HG03432 (cell line): ENCODE data around the gene SLC1A3.

ENCODE experiments used
- ATAC-seq: cut with Tn5 transposase; IDR thresholded peaks from one replicate; pipeline ENCODE4 v1.9.1; 2021; ENCODE audit warnings: mild to moderate bottlenecking, moderate library complexity; ENCODE audit not compliant: unreplicated experiment

SLC1A3 gene

DNA sequence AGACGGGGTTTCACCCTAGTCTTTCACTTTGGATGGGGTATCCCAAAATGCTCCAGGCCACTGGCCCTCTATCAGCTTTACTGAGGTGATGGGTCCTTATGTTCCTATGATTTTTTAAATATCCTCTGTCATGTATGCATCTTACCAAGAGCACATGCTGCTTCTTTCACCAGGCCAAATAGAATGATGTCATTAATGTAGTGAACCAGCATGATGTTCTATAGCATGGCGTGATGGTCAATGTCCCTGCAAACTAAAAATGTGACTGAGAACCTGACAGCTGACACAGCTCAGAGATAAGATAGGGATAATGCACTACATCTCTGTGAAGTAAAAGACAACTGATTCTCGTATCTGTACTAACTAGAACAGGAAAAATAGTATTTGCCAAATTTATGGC lies 103.6 kb downstream of the SLC1A3 start:
- ATAC-seq = no peak

DNA sequence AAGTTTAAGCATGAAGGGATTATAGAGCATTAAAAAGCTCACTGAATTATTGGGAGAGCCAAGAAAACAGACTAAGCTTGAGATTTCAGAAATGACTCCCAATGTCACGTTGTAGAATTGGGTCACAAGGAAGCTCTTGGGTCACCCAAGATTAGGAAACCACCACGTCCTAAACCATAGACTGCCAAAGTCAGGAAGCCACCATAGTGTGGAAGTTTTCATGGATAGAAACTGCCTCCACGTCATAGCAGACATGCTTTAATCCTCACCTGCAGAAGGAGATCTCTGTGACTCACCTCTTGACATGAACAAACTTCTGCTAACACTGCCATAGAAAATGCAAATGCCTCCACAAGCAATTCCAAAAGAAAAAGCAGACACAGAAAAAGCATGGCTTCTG lies 106.3 kb downstream of the SLC1A3 start:
- ATAC-seq = no peak

DNA sequence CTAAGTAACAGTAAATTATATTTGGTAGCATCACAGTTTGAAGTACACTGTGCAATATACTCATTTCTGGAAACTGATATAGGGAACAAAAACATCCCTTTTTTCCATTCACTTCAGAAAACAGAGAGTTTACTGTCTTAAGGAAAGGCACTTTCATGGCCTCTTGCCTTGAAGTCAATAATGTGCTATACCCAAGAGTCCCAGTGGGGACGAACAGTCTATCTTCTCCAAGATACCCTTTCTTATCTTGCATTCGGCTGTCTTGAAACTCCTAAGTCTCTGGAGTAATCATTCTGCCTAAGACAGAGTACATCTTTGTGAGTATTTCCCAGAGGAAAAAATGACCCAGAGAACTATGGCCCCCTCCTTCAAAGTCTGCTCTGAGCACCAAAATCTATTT lies 107.1 kb downstream of the SLC1A3 start:
- no peak for ATAC-seq

DNA sequence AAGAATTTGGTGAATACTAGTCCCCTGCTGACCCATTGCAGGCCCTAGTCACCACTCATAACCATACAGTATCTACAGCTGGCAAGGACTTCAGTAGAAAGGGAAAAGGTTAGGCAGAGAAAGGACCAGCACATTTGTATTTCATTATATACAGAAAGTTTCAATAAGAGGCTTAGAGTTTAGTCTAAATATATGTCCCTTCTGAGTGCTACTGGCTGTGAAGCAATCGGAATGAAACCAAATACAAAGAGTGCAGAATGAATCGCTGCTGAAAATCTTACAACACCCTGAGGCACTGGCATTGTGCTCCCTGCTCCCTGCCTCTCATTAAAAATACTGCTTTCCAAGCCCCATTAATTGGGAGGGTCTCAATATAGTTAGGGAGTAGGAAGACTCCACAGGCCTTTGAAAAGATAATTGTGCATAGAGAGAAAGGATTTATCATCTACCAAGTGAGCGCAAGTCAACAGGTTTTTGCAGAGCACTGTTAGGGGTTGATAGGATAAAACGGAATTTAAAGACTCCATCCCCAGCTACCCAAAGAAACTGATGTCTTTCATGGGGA lies 110.8 kb downstream of the SLC1A3 start:
- no peak for ATAC-seq

DNA sequence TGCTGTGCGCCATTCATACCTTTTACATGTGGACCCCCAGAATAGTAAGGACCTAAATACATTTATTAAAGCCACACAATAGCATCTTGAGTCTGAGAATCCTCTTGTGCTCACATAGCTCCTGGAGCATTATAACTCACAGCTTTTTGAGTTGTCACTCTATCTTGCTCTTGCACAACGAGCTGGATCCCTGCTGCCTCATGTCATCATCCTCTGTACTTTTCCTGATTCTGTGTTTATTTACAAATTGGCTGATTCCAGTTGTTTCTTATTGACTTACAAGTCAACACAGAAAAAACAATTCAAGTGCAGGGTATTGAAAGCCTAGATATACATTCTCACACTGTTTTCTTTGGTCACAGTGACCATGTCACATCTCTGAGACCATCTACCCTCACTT lies 112.9 kb downstream of the SLC1A3 start:
- ATAC-seq = no peak

DNA sequence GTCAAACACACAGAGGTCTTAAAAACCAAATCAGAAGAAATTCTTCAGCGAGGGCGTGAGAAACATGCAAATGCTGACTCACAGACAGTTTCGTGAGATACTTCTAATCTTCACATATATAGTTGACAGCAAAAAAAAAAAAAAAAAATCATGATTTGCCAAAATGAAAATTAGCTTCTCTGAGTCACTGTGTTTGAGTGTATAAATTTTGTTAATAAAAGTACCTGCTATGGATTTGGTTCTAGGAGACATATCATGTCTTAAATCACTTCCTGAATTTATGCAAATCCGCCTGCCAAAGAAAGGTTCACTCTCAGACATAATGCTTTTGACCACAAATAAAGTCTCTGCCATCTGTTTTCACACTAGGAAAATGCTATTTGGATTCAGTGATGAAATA lies 114.3 kb downstream of the SLC1A3 start:
- ATAC-seq = peak; percentile 18

DNA sequence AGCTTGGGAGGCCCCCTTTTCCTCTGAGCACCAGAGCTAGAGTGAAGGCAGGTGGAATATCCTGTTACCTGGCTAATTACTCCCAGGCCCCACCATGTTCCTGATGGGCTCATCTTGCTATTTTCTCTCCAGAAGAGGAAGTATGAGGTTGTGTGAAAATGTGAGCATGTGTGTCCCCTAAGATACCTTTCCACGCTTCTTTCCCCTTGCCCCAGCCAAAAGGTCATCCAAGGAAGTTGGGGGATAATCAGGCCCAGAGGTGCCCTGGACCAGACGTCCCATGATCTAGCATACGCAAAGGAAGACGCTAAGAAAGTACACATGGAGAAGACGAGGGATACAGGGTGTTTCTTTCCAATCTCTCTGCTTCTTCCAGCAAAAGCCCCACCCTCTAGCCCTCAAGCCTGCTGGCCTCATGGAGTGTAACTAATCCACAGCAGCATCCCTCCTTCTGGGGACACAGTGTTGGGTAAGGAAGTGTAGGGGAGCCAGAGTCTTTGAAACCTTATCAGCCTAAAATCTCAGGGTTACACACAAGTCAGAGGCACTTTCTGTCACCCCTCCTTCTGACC lies 115.3 kb downstream of the SLC1A3 start:
- ATAC-seq = no peak

DNA sequence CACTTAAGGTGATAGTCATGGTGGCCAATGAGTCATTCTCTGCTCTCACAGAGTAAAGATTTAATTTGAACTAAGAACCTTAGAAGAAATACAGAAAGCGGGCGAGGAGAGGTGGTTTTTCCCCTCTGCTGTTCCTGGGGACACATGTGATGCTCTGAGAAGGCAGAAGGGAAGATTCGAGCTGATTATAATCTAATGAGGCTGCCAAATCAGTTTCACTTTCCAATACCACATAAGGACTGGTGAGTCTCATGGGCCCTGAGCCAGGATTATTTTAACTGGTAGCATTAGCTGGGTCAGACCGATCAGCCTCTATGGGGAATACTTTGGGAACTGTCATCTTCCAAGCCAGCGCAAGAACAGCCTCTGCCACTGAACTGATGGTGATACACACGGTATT lies 116.5 kb downstream of the SLC1A3 start:
- peak; percentile 25 for ATAC-seq

DNA sequence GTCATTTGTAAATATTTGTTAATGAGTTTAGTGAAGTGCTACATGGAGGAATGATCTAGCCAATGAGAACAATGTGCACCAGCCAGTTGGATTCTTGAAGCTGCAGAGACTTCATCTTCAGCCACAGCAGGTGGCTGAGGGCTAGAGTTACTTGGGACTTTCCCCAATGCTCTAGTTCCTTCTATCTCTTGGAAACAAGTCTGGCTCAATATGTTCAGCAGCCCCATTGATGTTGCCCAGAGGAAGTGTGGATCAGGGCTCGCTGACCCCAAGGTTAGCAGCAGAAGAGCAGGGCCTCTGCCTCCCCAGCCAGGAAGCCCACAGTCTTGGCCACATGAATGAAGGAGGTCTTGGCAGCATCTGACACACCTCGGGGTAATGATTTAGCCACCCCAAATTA lies 117.5 kb downstream of the SLC1A3 start:
- peak; percentile 51 for ATAC-seq

DNA sequence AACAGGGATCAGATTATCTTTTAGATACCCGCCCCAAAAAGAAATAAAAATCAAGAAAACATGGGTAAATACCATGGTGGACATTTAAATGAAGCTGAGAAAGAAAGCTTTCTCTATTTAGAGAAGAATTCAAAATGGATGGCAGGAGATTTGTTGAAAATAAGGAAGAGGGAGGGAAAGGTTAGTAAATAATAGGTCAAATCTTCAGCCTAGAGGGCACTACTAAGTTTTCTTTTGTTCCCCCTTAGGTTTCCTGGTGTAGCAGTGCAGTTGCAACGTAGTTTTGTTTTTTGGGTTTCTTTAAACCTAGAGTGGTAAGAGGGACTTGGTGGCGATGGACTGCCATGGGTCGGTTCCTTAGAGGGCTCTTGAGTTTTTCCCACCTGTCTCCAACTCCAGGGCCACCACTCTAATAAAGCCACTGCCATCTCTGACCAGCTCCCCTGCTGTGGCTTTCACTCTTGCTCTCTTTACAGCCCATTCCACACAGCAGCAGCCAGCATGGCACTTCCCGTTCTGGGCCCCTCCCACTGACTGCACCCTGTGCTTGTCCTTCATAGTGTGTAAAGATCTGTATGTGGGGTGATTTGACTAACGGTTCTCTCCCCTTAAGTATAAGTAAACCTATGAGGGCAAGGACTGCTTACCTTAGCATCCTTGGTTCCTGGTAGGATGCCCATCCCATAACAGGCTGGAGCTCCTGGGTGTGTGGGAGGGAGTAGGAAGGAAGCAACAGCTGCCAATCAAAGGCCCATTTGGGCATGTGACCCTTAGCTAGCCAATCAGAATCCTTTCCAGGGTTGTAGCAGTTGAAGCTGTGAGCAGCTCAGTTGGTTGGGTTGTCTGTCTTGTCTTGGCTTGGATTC lies 118.3 kb downstream of the SLC1A3 start:
- ATAC-seq = peak; percentile 77

DNA sequence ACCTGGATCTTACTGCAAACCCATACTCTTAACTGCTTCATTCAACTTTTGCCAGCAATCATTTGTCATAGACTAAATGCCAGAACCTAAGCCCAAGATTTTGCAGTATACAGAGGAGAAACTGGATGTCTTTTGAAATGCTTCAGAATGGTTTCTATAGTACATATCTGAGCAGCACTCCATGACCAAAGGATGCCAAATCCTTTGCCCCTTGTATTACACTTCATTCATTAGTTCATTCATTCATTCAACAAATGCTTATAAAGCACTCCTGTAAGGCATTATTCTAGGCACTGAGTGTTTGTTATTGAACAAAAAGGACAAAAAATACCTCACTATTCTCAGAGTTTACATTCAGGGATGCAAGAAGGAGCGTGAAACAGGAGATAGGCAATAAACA lies 119.9 kb downstream of the SLC1A3 start:
- no peak for ATAC-seq

DNA sequence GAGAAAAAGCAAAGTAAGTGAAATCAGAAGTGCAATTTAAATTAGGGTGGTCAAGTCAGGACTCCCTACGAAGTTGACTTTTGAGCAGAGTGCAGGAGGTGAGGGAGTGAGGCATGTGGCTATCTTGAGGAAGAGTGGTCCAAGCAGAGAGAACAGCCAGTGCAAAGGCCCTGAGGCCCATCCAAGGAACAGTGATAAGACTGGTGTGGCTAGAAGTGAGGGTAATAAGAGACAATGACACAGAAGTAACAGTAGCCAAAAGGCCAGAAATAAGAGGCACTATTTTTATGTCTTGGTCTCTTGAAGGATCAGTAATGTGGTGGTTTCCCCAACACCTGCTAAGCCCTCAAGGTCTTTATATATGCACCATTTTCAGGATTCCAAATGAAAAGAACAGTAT lies 120.4 kb downstream of the SLC1A3 start:
- ATAC-seq = no peak

DNA sequence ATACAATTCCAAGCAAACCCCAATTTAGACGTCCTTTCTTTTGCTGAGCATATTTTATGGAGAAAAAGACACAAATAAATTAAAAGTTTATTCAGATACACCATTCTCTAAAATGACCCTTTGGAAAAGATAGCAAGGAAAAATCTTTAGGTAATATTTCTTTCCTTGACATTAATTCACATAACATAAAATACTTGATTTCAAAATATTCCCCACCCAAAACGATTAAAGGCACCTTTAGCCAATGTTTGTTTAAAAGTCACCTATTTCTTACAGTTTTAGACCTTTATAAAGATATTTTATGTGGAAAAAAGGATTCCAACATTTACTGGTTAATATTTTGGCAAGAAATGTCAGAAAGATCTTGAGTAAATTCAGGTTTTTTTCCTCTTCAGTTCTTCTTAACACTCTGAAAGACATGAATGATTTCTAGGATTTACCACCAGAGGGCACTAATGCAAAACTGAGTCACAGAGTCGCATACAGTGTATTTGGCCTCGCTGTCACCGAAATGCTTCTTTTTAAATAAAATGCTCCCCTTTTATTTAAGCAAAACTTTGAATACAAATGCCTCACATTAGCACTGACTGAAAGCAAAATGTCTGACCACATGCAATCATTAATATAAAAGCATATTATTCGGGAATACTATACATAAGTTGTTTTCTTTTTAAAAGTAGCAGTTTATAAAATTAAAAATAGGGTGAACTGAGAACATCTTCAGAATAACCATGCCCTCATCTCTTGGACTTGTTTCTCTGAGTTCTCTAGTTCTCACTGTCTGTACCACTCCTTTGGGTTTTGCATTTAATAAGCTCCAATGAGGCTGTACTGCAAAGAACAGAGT lies 122.5 kb downstream of the SLC1A3 start:
- no peak for ATAC-seq

DNA sequence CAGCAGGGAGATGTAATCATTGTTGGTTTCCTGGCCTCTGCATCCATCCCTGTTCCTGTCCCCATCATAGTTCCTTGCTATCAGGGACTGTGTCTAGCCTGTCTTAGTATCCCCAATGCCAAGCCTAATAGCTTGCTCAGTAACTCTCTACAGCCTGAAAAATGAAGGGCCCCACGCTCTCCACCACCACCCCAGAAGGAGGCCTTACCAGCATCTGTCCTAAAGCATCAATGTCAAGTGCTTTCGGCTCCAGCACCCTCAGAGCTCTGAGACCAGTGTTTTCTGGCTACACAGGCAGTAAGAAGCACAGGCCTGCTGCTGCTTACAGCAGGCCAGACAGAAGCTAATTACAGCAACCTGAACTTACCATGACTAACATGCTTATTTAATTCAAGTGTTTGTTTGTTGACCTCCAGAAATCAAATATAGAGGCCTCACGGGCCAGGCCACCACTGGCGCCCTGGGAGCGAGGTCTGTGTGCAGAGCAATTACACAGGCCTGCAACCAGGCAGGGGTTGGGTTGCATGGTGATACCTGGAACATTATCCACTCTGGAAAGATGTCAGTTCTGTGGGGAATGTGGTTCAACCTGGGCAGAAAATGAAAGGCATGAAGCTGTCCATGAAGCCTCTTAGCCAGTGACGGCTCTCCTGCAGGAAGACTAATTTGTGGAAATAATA lies 124.3 kb downstream of the SLC1A3 start:
- no peak for ATAC-seq

DNA sequence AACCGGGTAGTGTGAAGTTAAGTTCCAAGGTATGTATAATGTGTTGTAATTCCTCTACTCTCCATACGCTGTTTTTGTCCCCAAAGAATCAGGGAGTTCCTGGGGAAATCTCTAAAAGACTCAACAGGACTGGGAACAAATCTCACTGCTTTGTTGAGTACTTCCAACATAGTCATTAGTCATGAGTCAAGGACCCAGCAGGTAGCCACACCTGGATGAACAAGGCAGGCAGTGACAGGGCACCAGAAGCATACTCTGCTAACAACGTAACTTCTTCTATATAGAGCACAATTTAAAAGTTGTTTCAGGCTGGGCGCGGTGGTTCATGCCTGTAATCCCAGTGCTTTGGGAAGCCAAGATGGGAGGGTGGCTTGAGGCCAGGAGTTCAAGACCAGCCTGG lies 126.8 kb downstream of the SLC1A3 start:
- ATAC-seq = no peak

DNA sequence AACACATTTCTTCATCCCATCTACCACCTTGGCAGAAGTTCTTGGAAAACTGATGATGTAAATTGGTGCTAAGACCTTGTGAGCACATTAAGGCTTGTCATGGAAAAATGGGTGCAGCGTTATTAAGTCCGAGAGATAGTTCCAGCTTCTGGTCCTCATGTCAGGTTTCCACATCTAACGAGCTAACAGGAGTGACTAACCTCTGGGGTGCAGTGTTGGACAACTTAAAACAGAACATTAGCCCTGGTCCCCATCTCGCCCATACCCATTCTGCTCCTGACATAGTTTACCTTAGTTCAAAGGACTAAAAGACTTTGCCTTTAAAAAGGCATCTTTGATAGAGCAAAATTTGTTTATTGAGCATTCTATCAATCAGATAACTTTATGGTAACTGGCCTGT lies 128.0 kb downstream of the SLC1A3 start:
- no peak for ATAC-seq

DNA sequence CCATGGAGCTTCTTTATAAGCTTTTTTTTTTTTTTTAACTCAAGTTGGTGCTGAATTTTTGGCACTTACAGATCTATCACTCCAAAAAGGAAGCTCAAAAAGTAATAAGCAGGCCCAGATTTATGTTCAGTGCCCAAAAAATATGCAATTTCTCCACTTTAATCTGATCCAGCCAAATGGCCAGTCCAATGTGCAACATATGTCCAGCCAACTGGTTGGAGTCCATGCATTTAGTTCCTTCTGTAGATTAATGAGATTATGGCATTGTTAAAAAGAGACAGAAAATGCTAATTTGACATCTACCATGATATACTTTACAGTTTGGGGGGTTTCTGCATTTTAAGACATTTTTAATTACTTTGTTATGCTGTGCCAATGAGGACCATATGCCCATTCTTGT lies 129.5 kb downstream of the SLC1A3 start:
- no peak for ATAC-seq
